ENCODE measurements around the gene NIPA2. TPM values are rescaled to one million over a fixed set of nuclear protein-coding genes. Genes with fewer than 3 reads are reported as not detected.
A peak's percentile ranks its signal among the peaks of the same experiment; 100 is the strongest.

NIPA2 gene
- total RNA-seq, 1 donor from 2014 or later, result 98.8 TPM

GRCh38 chr15:22868928-22869327 lies 30.5 kb downstream of the NIPA2 start:
- intact Hi-C loops (cut with micrococcal nuclease), result loop anchor here (10.0 kb wide), 1 partner anchor 66 kb away; no protein-coding TSS in a partner anchor
- H3K9me3 Mint-ChIP-seq, result no peaks in the 10 kb centered on the region
- H3K27me3 Mint-ChIP-seq, result no peaks in the 10 kb centered on the region
- TF ChIP-seq CTCF (IDR thresholded peaks at IDR 0.05), result no peak
- CTCF ChIA-PET, result no interaction called here
- H3K36me3 Mint-ChIP-seq (ENCODE audit: low read depth), result peaks cover 69% of the 10 kb centered on the region
- H3K27ac Mint-ChIP-seq, result peak overlapping the region; percentile 13
- H3K4me1 Mint-ChIP-seq, result peaks cover 4% of the 10 kb centered on the region
- no peak overlapping the region for H3K4me3 Mint-ChIP-seq
- POLR2A ChIA-PET, result no interaction called here
- ATAC-seq (ENCODE audit: low read depth), result no peak
- no peak for DNase-seq

- DNase-seq (no peak), ATAC-seq (ENCODE audit: low read depth) (no peak)
- intact Hi-C loops (cut with micrococcal nuclease), result loop anchor here (10.0 kb wide), 1 partner anchor 65 kb away; no protein-coding TSS in a partner anchor
- H3K27me3 Mint-ChIP-seq, result no peaks in the 10 kb centered on the region
- H3K27ac Mint-ChIP-seq, result no peak overlapping the region
- no peak overlapping the region for H3K4me3 Mint-ChIP-seq
- H3K36me3 Mint-ChIP-seq (ENCODE audit: low read depth), result peaks cover 60% of the 10 kb centered on the region
- H3K4me1 Mint-ChIP-seq, result peaks cover 4% of the 10 kb centered on the region
- no peaks in the 10 kb centered on the region for H3K9me3 Mint-ChIP-seq
- no peak for TF ChIP-seq CTCF (IDR thresholded peaks at IDR 0.05)
- ChIA-PET POLR2A (no interaction called here), CTCF (no interaction called here)
Observed at GRCh38 chr15:22869856-22870255, 31.4 kb downstream of the NIPA2 start.

- H3K27ac Mint-ChIP-seq, result no peak overlapping the region
Observed at GRCh38 chr15:22870865-22871264, 32.4 kb downstream of the NIPA2 start.

GRCh38 chr15:22871481-22872086 lies 33.1 kb downstream of the NIPA2 start:
- no peak for TF ChIP-seq CTCF (IDR thresholded peaks at IDR 0.05)
- Mint-ChIP-seq H3K4me1 (peaks cover 4% of the 10 kb centered on the region), H3K9me3 (no peaks in the 10 kb centered on the region), H3K4me3 (no peak overlapping the region), H3K27ac (no peak overlapping the region), H3K27me3 (no peaks in the 10 kb centered on the region), H3K36me3 (ENCODE audit: low read depth) (peaks cover 47% of the 10 kb centered on the region)
- ChIA-PET CTCF (no interaction called here), POLR2A (no interaction called here)
- no peak for ATAC-seq (ENCODE audit: low read depth)
- intact Hi-C loops (cut with micrococcal nuclease), result no loop called here
- DNase-seq, result no peak

More at GRCh38 chr15:22870865-22871264, 32.4 kb downstream of the NIPA2 start:
- ChIA-PET CTCF (no interaction called here), POLR2A (no interaction called here)
- Mint-ChIP-seq H3K9me3 (no peaks in the 10 kb centered on the region), H3K27me3 (no peaks in the 10 kb centered on the region), H3K4me1 (peaks cover 4% of the 10 kb centered on the region), H3K36me3 (ENCODE audit: low read depth) (peaks cover 52% of the 10 kb centered on the region), H3K4me3 (no peak overlapping the region)
- no peak for TF ChIP-seq CTCF (IDR thresholded peaks at IDR 0.05)
- DNase-seq (no peak), ATAC-seq (ENCODE audit: low read depth) (no peak)
- intact Hi-C loops (cut with micrococcal nuclease), result no loop called here

- Mint-ChIP-seq H3K9me3 (no peaks in the 10 kb centered on the region), H3K27me3 (no peaks in the 10 kb centered on the region), H3K27ac (no peak overlapping the region), H3K4me3 (no peak overlapping the region), H3K36me3 (ENCODE audit: low read depth) (peaks cover 33% of the 10 kb centered on the region), H3K4me1 (peaks cover 4% of the 10 kb centered on the region)
- intact Hi-C loops (cut with micrococcal nuclease), result no loop called here
- CTCF ChIA-PET, result no interaction called here
- no peak for ATAC-seq (ENCODE audit: low read depth)
- no peak for DNase-seq
- TF ChIP-seq CTCF (IDR thresholded peaks at IDR 0.05), result no peak
- POLR2A ChIA-PET, result no interaction called here
Observed at GRCh38 chr15:22872936-22873701, 34.7 kb downstream of the NIPA2 start.
